GM12892 (cell line): ENCODE data around the gene TNP1.

Source experiments
- POLR2A ChIP-seq: IDR thresholded peaks from 2 replicates; pipeline ENCODE4 v1.6.1; 2011; ENCODE audit warnings: low read depth, low read length, control low read depth
- POLR2AphosphoS5 ChIP-seq: IDR thresholded peaks from 2 replicates; pipeline ENCODE4 v1.6.1; 2011; ENCODE audit warnings: low read depth, low read length, control low read depth

DNA sequence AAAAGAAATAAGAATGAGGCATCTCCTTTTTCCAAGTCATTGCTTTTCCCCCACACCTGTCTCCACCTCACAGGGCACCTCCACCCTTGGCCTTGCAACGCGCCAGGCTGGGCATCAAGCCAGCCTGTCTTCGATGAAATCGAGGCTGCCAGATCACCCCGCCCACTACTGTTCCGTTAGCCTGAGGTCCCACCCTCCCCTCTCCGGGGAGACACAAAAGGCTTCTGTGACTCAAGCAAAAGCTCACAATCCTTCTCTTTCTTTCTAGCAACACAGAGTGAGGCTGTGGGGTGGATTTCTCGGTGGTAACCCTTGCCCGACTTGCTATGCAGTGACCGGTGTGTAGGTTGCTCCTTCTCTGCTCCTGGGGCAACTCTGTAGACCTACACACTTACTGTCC, 9.9 kb downstream of the TNP1 start:
- no peak for TF ChIP-seq POLR2A
- TF ChIP-seq POLR2AphosphoS5, result no peak
